Activated CD8-positive, alpha-beta memory T cell treated with anti-CD3 and anti-CD28 coated beads for 36 hours (primary cell): Measurements from ENCODE around the gene WDR4. TPM values are rescaled to one million over a fixed set of nuclear protein-coding genes. Genes with fewer than 3 reads are reported as not detected.
"Not testable (repeated sequence)": the region's sequence is repeated elsewhere in the genome, so short reads cannot be mapped to it uniquely, and the experiment has no call there.

Source experiments
- CTCF ChIA-PET: fragments of 350-600 bp; sonication (Branson Sonifier 250); formaldehyde crosslinking; loops from one replicate; lab custom pipeline; 2021; ENCODE audit warnings: antibody characterized with exemption; lab: Charles Lee
- POLR2A ChIA-PET: fragments of 350-600 bp; sonication (Branson Sonifier 250); formaldehyde crosslinking; loops from one replicate; lab custom pipeline; 2021; ENCODE audit warnings: antibody characterized with exemption; lab: Charles Lee
- total RNA-seq, 2 experiments: library from RNA; stranded (reverse); gene quantifications; one replicate each; pipeline ENCODE4 v1.2.3, GENCODE V29; 2021

WDR4 gene
- total RNA-seq, 2 experiments from 2014 or later = 58.9 to 61.6 TPM

GRCh38 chr21:42844411-42845113 lies 34.8 kb downstream of the WDR4 start:
- CTCF ChIA-PET = no interaction called here
- POLR2A ChIA-PET = no interaction called here

GRCh38 chr21:42843056-42843455 lies 36.3 kb downstream of the WDR4 start:
- ChIA-PET POLR2A (no interaction called here), CTCF (interaction anchor here (0.7 kb wide), 1 partner anchor 133 kb away, joined by 3 read pairs; no protein-coding TSS in a partner anchor)

- CTCF ChIA-PET = interaction anchor here (0.8 kb wide), 1 partner anchor 10 kb away, joined by 3 read pairs; no protein-coding TSS in a partner anchor
- POLR2A ChIA-PET = not testable (repeated sequence)
These were observed 37.3 kb downstream of the WDR4 start for GRCh38 chr21:42841916-42842655.

GRCh38 chr21:42841156-42841915 lies 38.0 kb downstream of the WDR4 start:
- CTCF ChIA-PET = no interaction called here
- POLR2A ChIA-PET = no interaction called here

- CTCF ChIA-PET = no interaction called here
- POLR2A ChIA-PET = no interaction called here
These were observed 38.8 kb downstream of the WDR4 start for GRCh38 chr21:42840411-42841155.

GRCh38 chr21:42839271-42840231 lies 39.8 kb downstream of the WDR4 start:
- POLR2A ChIA-PET = no interaction called here
- CTCF ChIA-PET = no interaction called here

- CTCF ChIA-PET, POLR2A ChIA-PET: not testable (repeated sequence)
These were observed 41.1 kb downstream of the WDR4 start for GRCh38 chr21:42838212-42838690.

GRCh38 chr21:42837421-42838211 lies 41.7 kb downstream of the WDR4 start:
- CTCF ChIA-PET = no interaction called here
- POLR2A ChIA-PET = no interaction called here

- CTCF ChIA-PET = no interaction called here
- POLR2A ChIA-PET = interaction anchor here (0.6 kb wide), 1 partner anchor 99 kb away, joined by 3 read pairs; no protein-coding TSS in a partner anchor
These were observed 42.5 kb downstream of the WDR4 start for GRCh38 chr21:42836767-42837301.

- CTCF ChIA-PET = interaction anchor here (0.8 kb wide), 1 partner anchor 19 kb away, joined by 3 read pairs; no protein-coding TSS in a partner anchor
- POLR2A ChIA-PET = interaction anchor here (0.6 kb wide), 1 partner anchor 99 kb away, joined by 3 read pairs; no protein-coding TSS in a partner anchor
These were observed 43.0 kb downstream of the WDR4 start for GRCh38 chr21:42836402-42836666.

- POLR2A ChIA-PET = interaction anchor here (0.6 kb wide), 1 partner anchor 98 kb away, joined by 3 read pairs; no protein-coding TSS in a partner anchor
- CTCF ChIA-PET = interaction anchor here (0.8 to 1.1 kb wide), 3 partner anchors 17 to 243 kb away, joined by 3 read pairs; no protein-coding TSS in a partner anchor
These were observed 43.5 kb downstream of the WDR4 start for GRCh38 chr21:42835611-42836401.

GRCh38 chr21:42835211-42835610 lies 44.1 kb downstream of the WDR4 start:
- POLR2A ChIA-PET = no interaction called here
- CTCF ChIA-PET = interaction anchor here (0.8 to 1.1 kb wide), 2 partner anchors 18 to 242 kb away, joined by 3 read pairs; no protein-coding TSS in a partner anchor

GRCh38 chr21:42834726-42835191 lies 44.6 kb downstream of the WDR4 start:
- CTCF ChIA-PET = interaction anchor here (0.8 to 1.1 kb wide), 2 partner anchors 18 to 242 kb away, joined by 3 read pairs; no protein-coding TSS in a partner anchor
- POLR2A ChIA-PET = no interaction called here

GRCh38 chr21:42833859-42834725 lies 45.2 kb downstream of the WDR4 start:
- CTCF ChIA-PET = interaction anchor here (2.3 kb wide), 1 partner anchor 241 kb away, joined by 11 read pairs; no protein-coding TSS in a partner anchor
- POLR2A ChIA-PET = no interaction called here

- ChIA-PET POLR2A (no interaction called here), CTCF (interaction anchor here (2.3 kb wide), 1 partner anchor 240 kb away, joined by 11 read pairs; no protein-coding TSS in a partner anchor)
These were observed 45.9 kb downstream of the WDR4 start for GRCh38 chr21:42833439-42833815.
